ENCODE measurements around the gene PSMC5. TPM values are rescaled to one million over a fixed set of nuclear protein-coding genes. Genes with fewer than 3 reads are reported as not detected.
A peak's percentile ranks its signal among the peaks of the same experiment; 100 is the strongest.
"Not testable (repeated sequence)": the region's sequence is repeated elsewhere in the genome, so short reads cannot be mapped to it uniquely, and the experiment has no call there.

Gene PSMC5
- total RNA-seq, 1 experiment from 2014 or later, result 21.8 TPM

DNA sequence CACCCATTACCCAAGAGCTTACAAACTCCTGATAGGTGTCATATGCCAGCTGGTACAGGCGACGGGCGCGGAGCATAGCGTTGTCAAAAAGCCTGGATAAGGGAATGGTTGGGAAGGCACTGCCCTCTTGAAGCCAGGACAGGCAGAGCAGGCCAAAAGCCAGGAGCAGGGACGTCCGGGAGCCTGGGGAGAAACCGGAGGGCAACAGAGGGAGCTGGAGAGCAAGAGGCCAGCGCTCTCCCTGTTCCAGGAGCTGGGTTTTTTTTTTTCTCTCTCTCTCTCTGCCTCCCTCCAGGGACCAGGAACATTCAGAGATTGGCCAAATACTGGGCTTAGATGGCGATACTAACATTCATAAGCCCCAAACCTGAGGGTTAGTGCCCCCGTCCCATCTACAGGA lies 54.1 kb downstream of the PSMC5 start:
- peak; percentile 37 for DNase-seq (ENCODE audit: low read depth, low spot score)
- in situ Hi-C loops (cut with HindIII; ENCODE audit: low pct_unique_long_range_greater_than_20kb, low sequenced_read_pairs), result not testable (repeated sequence)

Other genes with a start within 250 kb of the PSMC5 start
- 22.3 and 25.9 TPM in 2 replicates for gene TACO1, start 226.5 kb upstream of the PSMC5 start, total RNA-seq (2014; rRNA removed; shearing (Covaris generic))
- 13.1 and 14.8 TPM in 2 replicates for gene MAP3K3, start 205.0 kb upstream of the PSMC5 start, total RNA-seq (2014; rRNA removed; shearing (Covaris generic))
- 12.0 and 18.6 TPM in 2 replicates for gene LIMD2, start 127.3 kb upstream of the PSMC5 start, total RNA-seq (2014; rRNA removed; shearing (Covaris generic))
- gene STRADA, start 85.6 kb upstream of the PSMC5 start, total RNA-seq (2014; rRNA removed; shearing (Covaris generic)), result 11.9 and 14.6 TPM in 2 replicates
- 105 and 109 TPM in 2 replicates for gene CCDC47, start 53.8 kb upstream of the PSMC5 start, total RNA-seq (2014; rRNA removed; shearing (Covaris generic))
- 56.8 and 60.2 TPM in 2 replicates for gene DDX42, start 53.3 kb upstream of the PSMC5 start, total RNA-seq (2014; rRNA removed; shearing (Covaris generic))
- 42.4 and 51.6 TPM in 2 replicates for gene FTSJ3, start 232 bp downstream of the PSMC5 start, total RNA-seq (2014; rRNA removed; shearing (Covaris generic))
- gene SMARCD2, start 15.3 kb downstream of the PSMC5 start, total RNA-seq (2014; rRNA removed; shearing (Covaris generic)), result 146 and 160 TPM in 2 replicates
- gene CSH2, start 46.2 kb downstream of the PSMC5 start, total RNA-seq (2014; rRNA removed; shearing (Covaris generic)), result not detected in 2 replicates
- not detected in 2 replicates for gene GH2, start 54.5 kb downstream of the PSMC5 start, total RNA-seq (2014; rRNA removed; shearing (Covaris generic))
- not detected in 2 replicates for gene CSH1, start 69.1 kb downstream of the PSMC5 start, total RNA-seq (2014; rRNA removed; shearing (Covaris generic))
- gene CSHL1, start 83.8 kb downstream of the PSMC5 start, total RNA-seq (2014; rRNA removed; shearing (Covaris generic)), result not detected in 2 replicates
- not detected in 2 replicates for gene GH1, start 91.4 kb downstream of the PSMC5 start, total RNA-seq (2014; rRNA removed; shearing (Covaris generic))
- gene CD79B, start 104.9 kb downstream of the PSMC5 start, total RNA-seq (2014; rRNA removed; shearing (Covaris generic)), result 2.2 and 3.1 TPM in 2 replicates
- not detected in 2 replicates for gene SCN4A, start 145.5 kb downstream of the PSMC5 start, total RNA-seq (2014; rRNA removed; shearing (Covaris generic))
- 0.13 TPM in 1 of 2 replicates, not detected in the other for gene PRR29, start 170.9 kb downstream of the PSMC5 start, total RNA-seq (2014; rRNA removed; shearing (Covaris generic))
- 0.71 TPM in 1 of 2 replicates, not detected in the other for gene ICAM2, start 193.2 kb downstream of the PSMC5 start, total RNA-seq (2014; rRNA removed; shearing (Covaris generic))

Data from SK-MEL-5 (cell line).